K562 (cell line): ENCODE measurements around the gene KRT83. TPM values are rescaled to one million over a fixed set of nuclear protein-coding genes. Genes with fewer than 3 reads are reported as not detected.

ENCODE experiments used
- ATAC-seq: fragments of 200-7000 bp; cut with Tn5 transposase; 3 replicates; pipeline ENCODE4 v1.9.1; 2020; ENCODE audit warnings: moderate library complexity
- BruUV-seq: library from RNA; stranded (reverse); fragments of 400-500 nt; replicated peaks from 2 replicates; lab custom pipeline; 2021; lab: Mats Ljungman, UMichigan
- CTCF ChIA-PET: fragments of 300-600 bp; formaldehyde crosslinking; extraction: SDS; loops from one replicate; lab custom pipeline; 2021; ENCODE audit warnings: low intra/inter-chr PET ratio; lab: Yijun Ruan, JAX
- POLR2A ChIA-PET: fragments of 300-600, 350-650 bp; sonication (Branson Sonifier 250); formaldehyde crosslinking; extraction: SDS; loops from one replicate; lab custom pipeline; 2021; ENCODE audit warnings: antibody characterized with exemption, inconsistent platforms; lab: Yijun Ruan, JAX
- DNase-seq, 4 experiments: peaks; one replicate each; pipeline versions ENCODE4 v3.0.0 to v3.0.0-alpha.2; 2011 to 2018; ENCODE audit warnings: low spot score in 3 of 4, mixed read lengths in 3 of 4; ENCODE audit errors: extremely low read depth in 1 of 4
- FAIRE-seq: peaks from 2 replicates; lab custom pipeline; 2011; peaks lifted over from hg19 to GRCh38; lab: Jason Lieb, UNC
- H2AFZ ChIP-seq: 2 replicates; pipeline ENCODE4 v1.6.0; 2011; ENCODE audit warnings: low read depth, low read length, control low read depth, inconsistent platforms
- H3K27ac ChIP-seq: fragments of 200-600 bp; 3 replicates; pipeline ENCODE4 v1.8.0; 2011; ENCODE audit warnings: low read depth, mild to moderate bottlenecking, control low read depth, inconsistent platforms, low read length, moderate library complexity, mixed read lengths; ENCODE audit errors: extremely low read depth
- H3K27me3 ChIP-seq, 2 experiments: fragments of 300-600 bp in 1 of 2; 2 replicates in 1 of 2; 3 replicates in 1 of 2; pipeline versions ENCODE4 v1.6.0 to v1.8.0; 2011; ENCODE audit warnings: inconsistent platforms in 2 of 2, low read length in 2 of 2, mild to moderate bottlenecking in 1 of 2, mixed read lengths in 1 of 2, moderate library complexity in 1 of 2; ENCODE audit not compliant: control insufficient read depth in 2 of 2, insufficient read depth in 2 of 2
- H3K36me3 ChIP-seq: fragments of 300-600 bp; 3 replicates; pipeline ENCODE4 v1.8.0; 2011; ENCODE audit warnings: mild to moderate bottlenecking, low read length, inconsistent platforms; ENCODE audit not compliant: control insufficient read depth, insufficient read depth
- H3K4me1 ChIP-seq, 2 experiments: fragments of 200-600 bp in 1 of 2; replicated peaks in 1 of 2; 2 replicates in 1 of 2; 3 replicates in 1 of 2; pipeline versions ENCODE4 v1.5.1 to v1.8.0; 2011; ENCODE audit warnings: inconsistent platforms in 2 of 2, low read length in 2 of 2, mild to moderate bottlenecking in 1 of 2, mixed read lengths in 1 of 2, moderate library complexity in 1 of 2; ENCODE audit not compliant: control insufficient read depth in 2 of 2, insufficient read depth in 2 of 2
- H3K4me2 ChIP-seq: 2 replicates; pipeline ENCODE4 v1.6.1; 2011; ENCODE audit warnings: low read length, control low read depth, inconsistent platforms, mixed read lengths; ENCODE audit not compliant: insufficient read depth
- H3K4me3 ChIP-seq: fragments of 200-600 bp; sonication (generic), shearing (Covaris generic); 2 replicates; pipeline ENCODE4 v1.5.1; 2016; ENCODE audit warnings: control low read depth, inconsistent platforms
- H3K79me2 ChIP-seq: fragments of 200-600 bp; 3 replicates; pipeline ENCODE4 v1.8.0; 2011; ENCODE audit warnings: low read length, inconsistent platforms; ENCODE audit not compliant: control insufficient read depth, insufficient read depth
- H3K9ac ChIP-seq, 2 experiments: 2 replicates each; pipeline versions ENCODE4 v1.6.0 to v1.6.1; 2011; ENCODE audit warnings: low read depth in 2 of 2, low read length in 2 of 2, control low read depth in 1 of 2, inconsistent platforms in 1 of 2, mild to moderate bottlenecking in 1 of 2, mixed read lengths in 1 of 2; ENCODE audit not compliant: insufficient read depth in 1 of 2
- H3K9me1 ChIP-seq: one replicate; pipeline ENCODE4 v1.6.0; 2011; ENCODE audit warnings: inconsistent platforms, mild to moderate bottlenecking, low read length, moderate library complexity; ENCODE audit not compliant: control insufficient read depth, insufficient read depth
- H3K9me3 ChIP-seq: replicated peaks from 2 replicates; pipeline ENCODE4 v1.5.1; 2011; ENCODE audit warnings: low read depth, low read length, inconsistent platforms; ENCODE audit not compliant: control insufficient read depth, insufficient read depth
- H4K20me1 ChIP-seq: replicated peaks from 2 replicates; pipeline ENCODE4 v1.6.1; 2011; ENCODE audit warnings: low read length, inconsistent platforms, mixed read lengths; ENCODE audit not compliant: control insufficient read depth, insufficient read depth
- CREB1 ChIP-seq, 2 experiments: sonication (generic) in 1 of 2; formaldehyde crosslinking in 1 of 2; IDR thresholded peaks; 2 replicates each; pipeline versions ENCODE4 v1.6.1 to v1.8.0; 2012 to 2022; ENCODE audit warnings: inconsistent platforms in 1 of 2, mild to moderate bottlenecking in 1 of 2, missing genetic modification reagents in 1 of 2, moderate library complexity in 1 of 2
- GTF3C2 ChIP-seq: IDR thresholded peaks from 3 replicates; pipeline ENCODE4 v1.6.1; 2011; ENCODE audit warnings: borderline replicate concordance, mild to moderate bottlenecking, moderate library complexity; ENCODE audit not compliant: insufficient read length; ENCODE audit errors: extremely low read depth
- MTA2 ChIP-seq: fragments of 450-650 bp; IDR thresholded peaks from 2 replicates; pipeline ENCODE4 v1.6.1; 2016; ENCODE audit warnings: low read depth
- NR2C2 ChIP-seq, 2 experiments: fragments of 200-800 bp in 1 of 2; sonication (Bioruptor generic) in 1 of 2; sonication (generic) in 1 of 2; formaldehyde crosslinking in 1 of 2; IDR thresholded peaks; 2 replicates each; pipeline versions ENCODE4 v1.6.1 to v1.8.0; 2016 to 2022; ENCODE audit warnings: mild to moderate bottlenecking in 1 of 2, missing compliant biosample characterization in 1 of 2, missing genetic modification characterization in 1 of 2, missing genetic modification reagents in 1 of 2
- YY1 ChIP-seq, 3 experiments: IDR thresholded peaks; 2 replicates each; pipeline ENCODE4 v1.6.1; 2011; ENCODE audit warnings: low read length in 2 of 3, mild to moderate bottlenecking in 2 of 3, moderate library complexity in 2 of 3, borderline replicate concordance in 1 of 3, control low read depth in 1 of 3, low read depth in 1 of 3; ENCODE audit not compliant: insufficient read depth in 3 of 3, insufficient replicate concordance in 2 of 3, control insufficient read depth in 1 of 3, insufficient read length in 1 of 3; ENCODE audit errors: extremely low read depth in 1 of 3
- WGBS: fragments of 100-300 bp; shearing (Covaris generic); methylation state at CpG from one replicate; pipeline ENCODE4 v1.1.6; 2016; ENCODE audit warnings: low coverage, mixed read lengths; ENCODE audit not compliant: insufficient coverage; ENCODE audit errors: missing lambda C conversion rate; 5-methylcytosine and 5-hydroxymethylcytosine counted together
- in situ Hi-C: fragments of 300-500 bp; cut with MboI; formaldehyde crosslinking; loops from 4 replicates; pipeline ENCODE4 v1.15.0; 2018; ENCODE audit warnings: inconsistent platforms, mixed read lengths
- intact Hi-C: fragments of 100-400 bp; cut with micrococcal nuclease; formaldehyde crosslinking; loops from 2 replicates; pipeline ENCODE4 v1.14.2; 2022
- polyA plus RNA-seq, 8 experiments: library from polyadenylated mRNA; depleted of rRNA in 4 of 8; stranded (reverse) in 5 of 8; unstranded in 3 of 8; fragments of >200 nt; fragmentation: Nextera tagmentation in 2 of 8; fragmentation: Illumina TruSeq in 1 of 8; extraction: Ambion mirVana in 2 of 8; extraction: Trizol in 1 of 8; gene quantifications; 2 replicates each; pipeline versions ENCODE4 v1.2.1 to v1.2.3, GENCODE V29; 2011 to 2014; ENCODE audit warnings: inconsistent platforms in 1 of 8, missing spikeins in 1 of 8
- total RNA-seq, 7 experiments: library from RNA; depleted of rRNA in 6 of 7; stranded (reverse); fragments of >200 nt in 6 of 7; fragmentation: Illumina TruSeq in 2 of 7; extraction: Trizol in 2 of 7; gene quantifications; 2 replicates each; pipeline versions ENCODE4 v1.2.1 to v1.2.3, GENCODE V29; 2011 to 2021; ENCODE audit warnings: low replicate concordance in 1 of 7

KRT83 gene
- total and polyA plus RNA-seq, 9 of the 15 experiments (the other 6 are each of a cell fraction or from before 2014, with no cell fraction given) = not detected

GRCh38 chr12:52294803-52295202, 26.4 kb downstream of the KRT83 start:
- ChIA-PET POLR2A (no interaction called here), CTCF (no interaction called here)
- Histone ChIP-seq H3K9me3 (no peaks in the 10 kb centered on the region), H3K27me3 (peaks cover 0 to 14% of the 10 kb centered on the region in 2 experiments; a peak in 3 of 5 replicates), H3K9ac (no peak overlapping the region), H3K4me3 (no peak overlapping the region), H3K27ac (no peak overlapping the region), H2AFZ (no peak overlapping the region), H3K4me2 (no peak overlapping the region), H3K79me2 (no peaks in the 10 kb centered on the region), H4K20me1 (no peaks in the 10 kb centered on the region; the same call in 1 of the 2 replicates), H3K36me3 (no peaks in the 10 kb centered on the region), H3K4me1 (no peaks in the 10 kb centered on the region), H3K9me1 (no peaks in the 10 kb centered on the region)
- DNase-seq = no peak
- no peak for ATAC-seq
- FAIRE-seq = no peak
- BruUV-seq = no TSS peak
- in situ Hi-C loops = no loop called here
- TF ChIP-seq YY1 (IDR thresholded peaks at IDR 0.05; ENCODE audit: borderline replicate concordance in 1 of 3, control insufficient read depth in 1 of 3, extremely low read depth in 1 of 3, insufficient read depth in 3 of 3, insufficient read length in 1 of 3, insufficient replicate concordance in 2 of 3, low read depth in 1 of 3, low read length in 2 of 3) (no peak), CREB1 (IDR thresholded peaks at IDR 0.05) (no peak), CREB1 (CRISPR knock-in tag; IDR thresholded peaks at IDR 0.05) (no peak), MTA2 (no peak), GTF3C2 (no peak), NR2C2 (CRISPR knock-in tag; IDR thresholded peaks at IDR 0.05) (no peak), NR2C2 (tag; IDR thresholded peaks at IDR 0.05) (no peak)
- TF ChIP-seq, all 486 proteins: peak for 0
- whole genome bisulfite sequencing = 5% methylated on average over 1 of the region's 1 CpG
- intact Hi-C loops = no loop called here
